Measurements from ENCODE around the gene NIF3L1. TPM values are rescaled to one million over a fixed set of nuclear protein-coding genes. Genes with fewer than 3 reads are reported as not detected.

NIF3L1 gene
- total RNA-seq, 4 donors from 2014 or later, result 17.0 to 28.7 (median 22.4) TPM

- in situ Hi-C loops (cut with MboI; ENCODE audit: low sequenced_read_pairs in 4 of 4), result no loop called here
- intact Hi-C loops (cut with DNase I; ENCODE audit: low total_unique reads), result no loop called here
- Histone ChIP-seq H3K4me3 (no peak overlapping the region), H3K27me3 (no peaks in the 10 kb centered on the region), H3K27ac (no peak overlapping the region), H3K36me3 (peaks cover 0 to 3% of the 10 kb centered on the region in 2 donors), H3K4me1 (no peaks in the 10 kb centered on the region), H3K9me3 (no peaks in the 10 kb centered on the region)
- no peak for TF ChIP-seq POLR2A (IDR thresholded peaks at IDR 0.05)
- TF ChIP-seq, protein P1, sequence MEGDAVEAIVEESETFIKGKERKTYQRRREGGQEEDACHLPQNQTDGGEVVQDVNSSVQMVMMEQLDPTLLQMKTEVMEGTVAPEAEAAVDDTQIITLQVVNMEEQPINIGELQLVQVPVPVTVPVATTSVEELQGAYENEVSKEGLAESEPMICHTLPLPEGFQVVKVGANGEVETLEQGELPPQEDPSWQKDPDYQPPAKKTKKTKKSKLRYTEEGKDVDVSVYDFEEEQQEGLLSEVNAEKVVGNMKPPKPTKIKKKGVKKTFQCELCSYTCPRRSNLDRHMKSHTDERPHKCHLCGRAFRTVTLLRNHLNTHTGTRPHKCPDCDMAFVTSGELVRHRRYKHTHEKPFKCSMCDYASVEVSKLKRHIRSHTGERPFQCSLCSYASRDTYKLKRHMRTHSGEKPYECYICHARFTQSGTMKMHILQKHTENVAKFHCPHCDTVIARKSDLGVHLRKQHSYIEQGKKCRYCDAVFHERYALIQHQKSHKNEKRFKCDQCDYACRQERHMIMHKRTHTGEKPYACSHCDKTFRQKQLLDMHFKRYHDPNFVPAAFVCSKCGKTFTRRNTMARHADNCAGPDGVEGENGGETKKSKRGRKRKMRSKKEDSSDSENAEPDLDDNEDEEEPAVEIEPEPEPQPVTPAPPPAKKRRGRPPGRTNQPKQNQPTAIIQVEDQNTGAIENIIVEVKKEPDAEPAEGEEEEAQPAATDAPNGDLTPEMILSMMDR (IDR thresholded peaks at IDR 0.05 in 4 of 5, conservative IDR thresholded peaks at IDR 0.05 in 1 of 5), result no peak
- no peak for DNase-seq
- ATAC-seq, result no peak
Measured at GRCh38 chr2:200845669-200846325, 43.4 kb upstream of the NIF3L1 start.

DNA sequence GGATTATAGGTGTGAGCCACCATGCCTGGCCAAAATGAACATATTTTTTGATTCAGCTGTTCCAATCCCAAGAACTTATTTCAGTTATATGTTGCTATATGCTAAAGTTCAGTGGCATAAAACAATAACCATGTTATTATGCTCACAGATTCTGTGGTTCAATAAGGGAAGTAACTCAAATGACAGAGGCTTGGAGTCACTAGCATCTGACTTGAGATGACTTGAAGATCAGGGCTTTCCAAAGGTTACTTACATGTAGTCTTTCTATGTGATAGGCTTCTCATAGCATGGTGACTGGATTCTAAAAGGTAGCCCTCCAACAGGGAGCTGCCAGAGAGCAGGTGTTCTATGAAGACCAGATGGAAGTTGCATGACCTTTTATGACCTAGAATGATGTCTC is 41.9 kb upstream of the NIF3L1 start:
- in situ Hi-C loops (cut with MboI; ENCODE audit: low sequenced_read_pairs in 4 of 4) (no loop called here), intact Hi-C loops (cut with DNase I; ENCODE audit: low total_unique reads) (no loop called here)
- no peaks in the 10 kb centered on the region for H3K27me3 ChIP-seq
- DNase-seq, result no peak
- no peak for TF ChIP-seq POLR2A (IDR thresholded peaks at IDR 0.05)
- TF ChIP-seq, protein P1 (IDR thresholded peaks at IDR 0.05 in 4 of 5, conservative IDR thresholded peaks at IDR 0.05 in 1 of 5), result no peak
- no peak for ATAC-seq
- no peak overlapping the region for H3K4me3 ChIP-seq
- H3K4me1 ChIP-seq, result no peaks in the 10 kb centered on the region
- no peak overlapping the region for H3K27ac ChIP-seq
- peaks cover 0 to 17% of the 10 kb centered on the region in 2 donors for H3K36me3 ChIP-seq
- H3K9me3 ChIP-seq, result no peaks in the 10 kb centered on the region

- in situ Hi-C loops (cut with MboI; ENCODE audit: low sequenced_read_pairs in 4 of 4) (no loop called here), intact Hi-C loops (cut with DNase I; ENCODE audit: low total_unique reads) (no loop called here)
- H3K4me3 ChIP-seq, result no peak overlapping the region
- DNase-seq (no peak), ATAC-seq (no peak)
- peaks cover 5 to 24% of the 10 kb centered on the region in 2 donors for H3K36me3 ChIP-seq
- no peak for TF ChIP-seq POLR2A (IDR thresholded peaks at IDR 0.05)
- TF ChIP-seq, protein P1 (IDR thresholded peaks at IDR 0.05 in 4 of 5, conservative IDR thresholded peaks at IDR 0.05 in 1 of 5), result no peak
- H3K4me1 ChIP-seq, result no peaks in the 10 kb centered on the region
- H3K27me3 ChIP-seq, result no peaks in the 10 kb centered on the region
- no peaks in the 10 kb centered on the region for H3K9me3 ChIP-seq
- no peak overlapping the region for H3K27ac ChIP-seq
Measured at GRCh38 chr2:200847939-200848338, 41.2 kb upstream of the NIF3L1 start.

- ATAC-seq (peak in 1 of 2 donors; percentile 16), DNase-seq (no peak)
- in situ Hi-C loops (cut with MboI; ENCODE audit: low sequenced_read_pairs in 4 of 4) (no loop called here), intact Hi-C loops (cut with DNase I; ENCODE audit: low total_unique reads) (no loop called here)
- peaks cover 12 to 52% of the 10 kb centered on the region in 2 donors for H3K36me3 ChIP-seq
- no peaks in the 10 kb centered on the region for H3K9me3 ChIP-seq
- H3K27me3 ChIP-seq, result no peaks in the 10 kb centered on the region
- H3K4me1 ChIP-seq, result no peaks in the 10 kb centered on the region
- no peak overlapping the region for H3K4me3 ChIP-seq
- H3K27ac ChIP-seq, result no peak overlapping the region
- TF ChIP-seq, protein P1 (IDR thresholded peaks at IDR 0.05 in 4 of 5, conservative IDR thresholded peaks at IDR 0.05 in 1 of 5), result no peak
- no peak for TF ChIP-seq POLR2A (IDR thresholded peaks at IDR 0.05)
Measured at GRCh38 chr2:200850512-200851256, 38.5 kb upstream of the NIF3L1 start.
